HepG2 (cell line): ENCODE results near the gene PRIM2. TPM values are rescaled to one million over a fixed set of nuclear protein-coding genes. Genes with fewer than 3 reads are reported as not detected.

Source experiments
- ATAC-seq: fragments of 200-7000 bp; cut with Tn5 transposase; 3 replicates; pipeline ENCODE4 v1.9.1; 2020; ENCODE audit warnings: mild to moderate bottlenecking, moderate library complexity
- BruUV-seq: library from RNA; stranded (reverse); fragments of 400-500 nt; replicated peaks from 2 replicates; lab custom pipeline; 2021; lab: Mats Ljungman, UMichigan
- CTCF ChIA-PET: fragments of 300-600 bp; formaldehyde crosslinking; extraction: SDS; loops from one replicate; lab custom pipeline; 2021; ENCODE audit warnings: low total read pairs, inconsistent platforms, low intra/inter-chr PET ratio; lab: Yijun Ruan, JAX
- POLR2A ChIA-PET: fragments of 350-600 bp; sonication (Branson Sonifier 250); formaldehyde crosslinking; loops from one replicate; lab custom pipeline; 2020; ENCODE audit warnings: antibody characterized with exemption, inconsistent platforms; lab: Yijun Ruan, JAX
- DNase-seq: peaks from one replicate; pipeline ENCODE4 v3.0.0-alpha.2; 2015; ENCODE audit warnings: low spot score
- FAIRE-seq: peaks from 3 replicates; lab custom pipeline; 2011; peaks lifted over from hg19 to GRCh38; lab: Jason Lieb, UNC
- H2AFZ ChIP-seq: one replicate; pipeline ENCODE4 v1.6.1; 2011; ENCODE audit warnings: low read length, inconsistent platforms
- H3K27ac ChIP-seq: fragments of 300-600 bp; 3 replicates; pipeline ENCODE4 v1.8.0; 2011; ENCODE audit warnings: mixed run types, mild to moderate bottlenecking, mixed read lengths, low read length, inconsistent platforms; ENCODE audit not compliant: insufficient read depth; ENCODE audit errors: extremely low read length
- H3K27me3 ChIP-seq, 2 experiments: fragments of 200-600 bp in 1 of 2; 2 replicates in 1 of 2; 3 replicates in 1 of 2; pipeline versions ENCODE4 v1.6.0 to v1.8.0; 2011; ENCODE audit warnings: low read length in 2 of 2, mild to moderate bottlenecking in 2 of 2, moderate library complexity in 2 of 2, inconsistent platforms in 1 of 2; ENCODE audit not compliant: insufficient read depth in 2 of 2, control insufficient read depth in 1 of 2
- H3K36me3 ChIP-seq, 2 experiments: fragments of 200-600 bp in 1 of 2; replicated peaks in 1 of 2; 2 replicates in 1 of 2; 3 replicates in 1 of 2; pipeline versions ENCODE4 v1.5.1 to v1.8.0; 2011; ENCODE audit warnings: low read length in 2 of 2, inconsistent platforms in 1 of 2; ENCODE audit not compliant: insufficient read depth in 2 of 2, control insufficient read depth in 1 of 2
- H3K4me1 ChIP-seq: 2 replicates; pipeline ENCODE4 v1.5.1; 2012; ENCODE audit warnings: low read length, inconsistent platforms; ENCODE audit not compliant: insufficient read depth
- H3K4me2 ChIP-seq: 2 replicates; pipeline ENCODE4 v1.6.0; 2011; ENCODE audit warnings: low read depth, low read length, inconsistent platforms
- H3K4me3 ChIP-seq, 3 experiments: fragments of 200-600 bp in 1 of 3; sonication (generic), shearing (Covaris generic) in 1 of 3; replicated peaks in 1 of 3; 2 replicates each; pipeline ENCODE4 v1.5.1; 2011 to 2016; ENCODE audit warnings: low read length in 3 of 3, inconsistent platforms in 2 of 3, low read depth in 2 of 3, mild to moderate bottlenecking in 2 of 3, control low read depth in 1 of 3, mixed read lengths in 1 of 3; ENCODE audit not compliant: insufficient read depth in 1 of 3
- H3K79me2 ChIP-seq: one replicate; pipeline ENCODE4 v1.6.1; 2011; ENCODE audit warnings: low read length, inconsistent platforms; ENCODE audit not compliant: insufficient read depth
- H3K9ac ChIP-seq: 2 replicates; pipeline ENCODE4 v1.6.0; 2011; ENCODE audit warnings: mild to moderate bottlenecking, low read depth, low read length, inconsistent platforms; ENCODE audit not compliant: insufficient read depth
- H3K9me3 ChIP-seq: 2 replicates; pipeline ENCODE4 v1.5.1; 2012; ENCODE audit warnings: mild to moderate bottlenecking, low read length
- H4K20me1 ChIP-seq: 2 replicates; pipeline ENCODE4 v1.6.0; 2011; ENCODE audit warnings: inconsistent platforms, mild to moderate bottlenecking, low read length, moderate library complexity; ENCODE audit not compliant: insufficient read depth
- ATM ChIP-seq: fragments of 450-650 bp; IDR thresholded peaks from 2 replicates; pipeline ENCODE4 v1.7.1; 2017; ENCODE audit warnings: mild to moderate bottlenecking, borderline replicate concordance
- BATF2 ChIP-seq: sonication (generic); formaldehyde crosslinking; IDR thresholded peaks from 2 replicates; pipeline ENCODE4 v1.8.0; 2022; ENCODE audit warnings: mild to moderate bottlenecking, missing genetic modification reagents, moderate library complexity
- CAMTA2 ChIP-seq: sonication (generic); formaldehyde crosslinking; IDR thresholded peaks from 2 replicates; pipeline ENCODE4 v1.4.0; 2020; ENCODE audit warnings: mild to moderate bottlenecking, missing genetic modification reagents, borderline replicate concordance
- CREM ChIP-seq, 2 experiments: sonication (generic) in 1 of 2; formaldehyde crosslinking in 1 of 2; IDR thresholded peaks; 2 replicates each; pipeline versions ENCODE4 v1.4.0 to v1.6.1; 2016 to 2020; ENCODE audit warnings: antibody characterized with exemption in 1 of 2, mild to moderate bottlenecking in 1 of 2, missing genetic modification reagents in 1 of 2
- DBP ChIP-seq: sonication (generic); formaldehyde crosslinking; IDR thresholded peaks from 2 replicates; pipeline ENCODE4 v1.4.0; 2020; ENCODE audit warnings: missing genetic modification reagents; ENCODE audit errors: not compliant biosample characterization
- HES4 ChIP-seq: sonication (generic); formaldehyde crosslinking; IDR thresholded peaks from 2 replicates; pipeline ENCODE4 v1.9.0; 2021; ENCODE audit warnings: mild to moderate bottlenecking, missing genetic modification reagents, borderline replicate concordance
- MXD1 ChIP-seq: sonication (generic); formaldehyde crosslinking; IDR thresholded peaks from 2 replicates; pipeline ENCODE4 v1.4.0; 2020; ENCODE audit warnings: mild to moderate bottlenecking, missing genetic modification reagents
- MXD3 ChIP-seq: IDR thresholded peaks from 2 replicates; pipeline ENCODE4 v1.6.1; 2016; ENCODE audit warnings: mild to moderate bottlenecking, missing biosample characterization, missing genetic modification reagents
- SMARCC2 ChIP-seq: fragments of 450-650 bp; IDR thresholded peaks from 2 replicates; pipeline ENCODE4 v1.6.1; 2017; ENCODE audit warnings: antibody characterized with exemption, mild to moderate bottlenecking
- TBP ChIP-seq: sonication (generic); formaldehyde crosslinking; IDR thresholded peaks from 2 replicates; pipeline ENCODE4 v1.5.0; 2020; ENCODE audit warnings: missing genetic modification reagents
- TEF ChIP-seq: sonication (generic); formaldehyde crosslinking; IDR thresholded peaks from 2 replicates; pipeline ENCODE4 v1.5.0; 2020; ENCODE audit warnings: missing genetic modification reagents
- TGIF2 ChIP-seq: IDR thresholded peaks from 2 replicates; pipeline ENCODE4 v1.6.1; 2016; ENCODE audit warnings: control low read depth, missing compliant biosample characterization
- THAP11 ChIP-seq: IDR thresholded peaks from 2 replicates; pipeline ENCODE4 v1.6.1; 2016; ENCODE audit warnings: missing biosample characterization, missing genetic modification reagents
- ZC3H4 ChIP-seq: sonication (generic); formaldehyde crosslinking; IDR thresholded peaks from 2 replicates; pipeline ENCODE4 v1.4.0; 2020; ENCODE audit warnings: missing genetic modification reagents, borderline replicate concordance
- ZFP37 ChIP-seq: sonication (generic); formaldehyde crosslinking; IDR thresholded peaks from 2 replicates; pipeline ENCODE4 v1.4.0; 2020; ENCODE audit warnings: missing genetic modification reagents, borderline replicate concordance
- ZNF101 ChIP-seq: sonication (generic); formaldehyde crosslinking; IDR thresholded peaks from 2 replicates; pipeline ENCODE4 v1.4.0; 2020; ENCODE audit warnings: mild to moderate bottlenecking, low read depth, missing genetic modification reagents, borderline replicate concordance
- ZNF275 ChIP-seq: sonication (generic); formaldehyde crosslinking; IDR thresholded peaks from 2 replicates; pipeline ENCODE4 v1.8.0; 2022; ENCODE audit warnings: missing genetic modification reagents, mild to moderate bottlenecking, inconsistent platforms, borderline replicate concordance
- ZNF383 ChIP-seq: sonication (generic); formaldehyde crosslinking; IDR thresholded peaks from 2 replicates; pipeline ENCODE4 v1.4.0; 2020; ENCODE audit warnings: missing genetic modification reagents, mild to moderate bottlenecking, borderline replicate concordance
- ZNF547 ChIP-seq: sonication (generic); formaldehyde crosslinking; IDR thresholded peaks from 2 replicates; pipeline ENCODE4 v1.5.1; 2020; ENCODE audit warnings: mild to moderate bottlenecking, missing genetic modification reagents
- WGBS: methylation state at CpG from one replicate; pipeline ENCODE4 v1.1.6; 2017; ENCODE audit warnings: low lambda C conversion rate; 5-methylcytosine and 5-hydroxymethylcytosine counted together
- in situ Hi-C: cut with HindIII; loops from 2 replicates; pipeline ENCODE4 v1.10.0; 2017; ENCODE audit warnings: low pct_unique_long_range_greater_than_20kb; ENCODE audit not compliant: extremely low pct_ligation_motif_present
- intact Hi-C: fragments of 100-400 bp; cut with micrococcal nuclease; formaldehyde crosslinking; loops from one replicate; pipeline ENCODE4 v1.10.0; 2022; ENCODE audit not compliant: unreplicated experiment
- polyA plus RNA-seq, 8 experiments: library from polyadenylated mRNA; depleted of rRNA in 3 of 8; stranded (reverse) in 7 of 8; unstranded in 1 of 8; fragments of >200 nt; fragmentation: Illumina TruSeq in 4 of 8; extraction: Trizol in 4 of 8; gene quantifications; 2 replicates each; pipeline versions ENCODE4 v1.2.1 to v1.2.3, GENCODE V29; 2011 to 2016; ENCODE audit warnings: low read depth in 4 of 8, missing spikeins in 1 of 8, mixed read lengths in 1 of 8; ENCODE audit not compliant: insufficient read depth in 1 of 8
- total RNA-seq, 5 experiments: library from RNA; depleted of rRNA; stranded (reverse); fragments of >200 nt; fragmentation: Illumina TruSeq; extraction: Trizol; gene quantifications; 2 replicates each; pipeline ENCODE4 v1.2.3, GENCODE V29; 2016; ENCODE audit warnings: low read depth in 1 of 5

The PRIM2 gene
- total and polyA plus RNA-seq, 2 of the 13 experiments (the other 11 are each of a cell fraction or from before 2014, with no cell fraction given), result 8.0 to 52.7 TPM

GRCh38 chr6:57278570-57278969 lies 38.9 kb upstream of the PRIM2 start:
- no peak overlapping the region for H2AFZ ChIP-seq
- H3K9me3 ChIP-seq, result no peaks in the 10 kb centered on the region
- no peak overlapping the region for H3K4me3 ChIP-seq
- intact Hi-C loops (no loop called here), in situ Hi-C loops (no loop called here)
- ChIA-PET CTCF (no interaction called here), POLR2A (no interaction called here)
- H3K27me3 ChIP-seq, result peaks cover 0 to 12% of the 10 kb centered on the region in 2 experiments; a peak in 2 of 5 replicates
- no peak overlapping the region for H3K4me2 ChIP-seq
- no peaks in the 10 kb centered on the region for H3K36me3 ChIP-seq
- no peaks in the 10 kb centered on the region for H3K79me2 ChIP-seq
- H3K27ac ChIP-seq, result no peak overlapping the region
- BruUV-seq, result no TSS peak
- ATAC-seq (no peak), FAIRE-seq (no peak), DNase-seq (no peak)
- H3K9ac ChIP-seq, result no peak overlapping the region
- H4K20me1 ChIP-seq, result no peaks in the 10 kb centered on the region
- TF ChIP-seq TGIF2 (no peak), ZNF101 (CRISPR knock-in tag) (no peak), TEF (no peak), ZC3H4 (CRISPR knock-in tag) (no peak), ZFP37 (CRISPR knock-in tag) (no peak), ZNF275 (CRISPR knock-in tag) (no peak), CAMTA2 (CRISPR knock-in tag) (no peak), HES4 (CRISPR knock-in tag) (no peak), MXD3 (CRISPR knock-in tag) (no peak), CREM (IDR thresholded peaks at IDR 0.05) (no peak), CREM (CRISPR knock-in tag; IDR thresholded peaks at IDR 0.05) (no peak), DBP (CRISPR knock-in tag) (no peak), THAP11 (CRISPR knock-in tag) (no peak), ZNF383 (CRISPR knock-in tag) (no peak), SMARCC2 (no peak), ATM (no peak), TBP (CRISPR knock-in tag) (no peak), MXD1 (CRISPR knock-in tag) (no peak), BATF2 (no peak), ZNF547 (CRISPR knock-in tag) (no peak)
- 25% methylated on average over 2 of the region's 2 CpGs for WGBS
- H3K4me1 ChIP-seq, result peaks cover 7% of the 10 kb centered on the region
